A673 (cell line): ENCODE results near the gene PRKAG2. TPM values are rescaled to one million over a fixed set of nuclear protein-coding genes. Genes with fewer than 3 reads are reported as not detected.

Experiments used
- BruUV-seq: library from RNA; stranded (reverse); fragments of 400-500 nt; replicated peaks from 2 replicates; lab custom pipeline; 2021; lab: Mats Ljungman, UMichigan
- CTCF ChIA-PET: fragments of 300-600 bp; sonication (Branson Sonifier 250); formaldehyde crosslinking; loops from one replicate; lab custom pipeline; 2022; ENCODE audit warnings: antibody characterized with exemption; lab: Charles Lee
- POLR2A ChIA-PET: fragments of 300-600 bp; sonication (Branson Sonifier 250); formaldehyde crosslinking; loops from one replicate; lab custom pipeline; 2022; ENCODE audit warnings: antibody characterized with exemption; ENCODE audit not compliant: low non-redundant PET; lab: Charles Lee
- DNase-seq: peaks from one replicate; pipeline ENCODE4 v3.0.0-alpha.2; 2015; ENCODE audit warnings: low spot score
- H3K27ac ChIP-seq: fragments of 200-600 bp; sonication (generic); 2 replicates; pipeline ENCODE4 v1.5.1; 2016; ENCODE audit warnings: mixed run types, low read depth, mild to moderate bottlenecking, mixed read lengths, antibody characterized with exemption, low read length; ENCODE audit not compliant: poor library complexity, severe bottlenecking
- H3K27me3 ChIP-seq: fragments of 200-600 bp; sonication (generic); replicated peaks from 2 replicates; pipeline ENCODE4 v1.6.1; 2017; ENCODE audit warnings: mixed run types, low read depth, mild to moderate bottlenecking, mixed read lengths, antibody characterized with exemption, low read length; ENCODE audit not compliant: insufficient read depth, poor library complexity
- H3K36me3 ChIP-seq: fragments of 200-600 bp; sonication (generic); 2 replicates; pipeline ENCODE4 v1.6.1; 2016; ENCODE audit warnings: mixed run types, mild to moderate bottlenecking, mixed read lengths, antibody characterized with exemption, low read length; ENCODE audit not compliant: insufficient read depth, poor library complexity, severe bottlenecking
- H3K4me1 ChIP-seq: fragments of 200-600 bp; sonication (generic); 2 replicates; pipeline ENCODE4 v1.6.1; 2017; ENCODE audit warnings: mixed run types, mild to moderate bottlenecking, mixed read lengths, antibody characterized with exemption, low read length; ENCODE audit not compliant: insufficient read depth, poor library complexity, severe bottlenecking
- H3K4me3 ChIP-seq: fragments of 200-600 bp; sonication (generic); 2 replicates; pipeline ENCODE4 v1.5.1; 2016; ENCODE audit warnings: low read depth, mixed run types, mild to moderate bottlenecking, mixed read lengths, low read length; ENCODE audit not compliant: poor library complexity, severe bottlenecking
- H3K9me3 ChIP-seq: fragments of 200-600 bp; sonication (generic); 2 replicates; pipeline ENCODE4 v1.6.1; 2016; ENCODE audit warnings: mixed run types, low read depth, mild to moderate bottlenecking, mixed read lengths, antibody characterized with exemption, low read length; ENCODE audit not compliant: poor library complexity, severe bottlenecking
- EZH2 ChIP-seq: fragments of 200-600 bp; sonication (generic); IDR thresholded peaks from 2 replicates; pipeline ENCODE4 v1.6.1; 2017; ENCODE audit warnings: borderline replicate concordance, low read depth, mild to moderate bottlenecking, mixed read lengths, antibody characterized with exemption, low read length; ENCODE audit not compliant: poor library complexity, severe bottlenecking
- intact Hi-C: fragments of 100-400 bp; cut with micrococcal nuclease; formaldehyde crosslinking; loops from one replicate; pipeline ENCODE4 v1.10.0; 2022; ENCODE audit not compliant: unreplicated experiment
- total RNA-seq: library from RNA; stranded (reverse); gene quantifications from 2 replicates; pipeline ENCODE4 v1.2.3, GENCODE V29; 2021
- TF ChIP-seq, protein P1 (sequence below): fragments of 300-800, 200-600 bp; sonication (generic); conservative IDR thresholded peaks from 2 replicates; pipeline ENCODE4 v1.5.1; 2017; ENCODE audit warnings: low read depth, mild to moderate bottlenecking, antibody characterized with exemption, low read length, moderate library complexity, mixed read lengths

PRKAG2 gene
- total RNA-seq, 1 experiment from 2014 or later: 11.6 TPM

DNA sequence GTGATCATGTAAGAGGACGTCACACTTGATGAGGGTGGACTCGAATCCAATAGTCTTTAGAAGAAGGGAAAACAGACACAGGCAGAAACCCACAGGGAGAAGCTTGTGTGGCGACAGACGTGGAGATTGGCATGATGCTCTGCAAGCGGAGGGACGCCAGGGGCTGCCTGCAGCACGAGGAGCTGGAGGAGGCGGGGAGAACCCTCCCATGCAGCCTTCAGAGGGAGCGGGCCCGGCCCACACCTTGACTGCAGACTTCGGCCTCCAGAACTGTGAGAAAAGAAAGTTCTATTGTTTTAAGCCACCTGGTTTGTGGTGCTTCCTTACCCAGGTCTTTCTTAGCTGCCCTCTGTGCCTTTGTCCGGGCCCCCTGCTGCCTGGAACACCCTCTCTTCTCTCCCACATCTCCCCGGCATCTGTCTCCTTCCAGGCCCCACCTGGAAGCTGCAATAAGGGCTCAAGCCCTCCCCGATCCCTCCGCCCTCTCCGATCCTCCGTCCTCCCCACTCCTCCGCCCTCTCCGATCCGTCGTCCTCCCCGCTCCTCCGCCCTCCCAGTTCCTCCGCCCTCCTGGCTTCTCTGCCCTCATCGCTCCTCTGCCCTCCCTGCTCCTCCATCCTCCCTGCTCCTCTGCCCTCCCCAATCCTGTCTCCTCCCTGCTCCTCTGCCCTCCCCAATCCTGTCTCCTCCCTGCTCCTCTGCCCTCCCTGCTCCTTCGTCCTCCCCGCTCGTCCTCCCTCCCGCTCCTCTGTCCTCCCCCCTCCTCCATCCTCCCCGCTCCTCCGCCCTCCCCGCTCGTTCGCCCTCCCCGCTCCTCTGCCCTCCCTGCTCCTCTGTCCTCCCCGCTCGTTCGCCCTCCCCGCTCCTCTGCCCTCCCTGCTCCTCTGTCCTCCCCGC lies 17.4 kb upstream of the PRKAG2 start:
- Histone ChIP-seq H3K27ac (no peak overlapping the region), H3K4me3 (no peak overlapping the region), H3K36me3 (no peaks in the 10 kb centered on the region), H3K4me1 (no peaks in the 10 kb centered on the region), H3K9me3 (no peaks in the 10 kb centered on the region), H3K27me3 (no peaks in the 10 kb centered on the region)
- CTCF ChIA-PET: no interaction called here
- intact Hi-C loops: no loop called here
- BruUV-seq: no TSS peak
- DNase-seq: no peak
- POLR2A ChIA-PET: no interaction called here
- no peak for TF ChIP-seq EZH2
- TF ChIP-seq, protein P1, sequence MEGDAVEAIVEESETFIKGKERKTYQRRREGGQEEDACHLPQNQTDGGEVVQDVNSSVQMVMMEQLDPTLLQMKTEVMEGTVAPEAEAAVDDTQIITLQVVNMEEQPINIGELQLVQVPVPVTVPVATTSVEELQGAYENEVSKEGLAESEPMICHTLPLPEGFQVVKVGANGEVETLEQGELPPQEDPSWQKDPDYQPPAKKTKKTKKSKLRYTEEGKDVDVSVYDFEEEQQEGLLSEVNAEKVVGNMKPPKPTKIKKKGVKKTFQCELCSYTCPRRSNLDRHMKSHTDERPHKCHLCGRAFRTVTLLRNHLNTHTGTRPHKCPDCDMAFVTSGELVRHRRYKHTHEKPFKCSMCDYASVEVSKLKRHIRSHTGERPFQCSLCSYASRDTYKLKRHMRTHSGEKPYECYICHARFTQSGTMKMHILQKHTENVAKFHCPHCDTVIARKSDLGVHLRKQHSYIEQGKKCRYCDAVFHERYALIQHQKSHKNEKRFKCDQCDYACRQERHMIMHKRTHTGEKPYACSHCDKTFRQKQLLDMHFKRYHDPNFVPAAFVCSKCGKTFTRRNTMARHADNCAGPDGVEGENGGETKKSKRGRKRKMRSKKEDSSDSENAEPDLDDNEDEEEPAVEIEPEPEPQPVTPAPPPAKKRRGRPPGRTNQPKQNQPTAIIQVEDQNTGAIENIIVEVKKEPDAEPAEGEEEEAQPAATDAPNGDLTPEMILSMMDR: no peak

- Histone ChIP-seq H3K4me1 (no peaks in the 10 kb centered on the region), H3K27ac (no peak overlapping the region), H3K9me3 (no peaks in the 10 kb centered on the region), H3K36me3 (no peaks in the 10 kb centered on the region), H3K4me3 (no peak overlapping the region), H3K27me3 (no peaks in the 10 kb centered on the region)
- BruUV-seq: no TSS peak
- DNase-seq: no peak
- ChIA-PET CTCF (no interaction called here), POLR2A (no interaction called here)
- intact Hi-C loops: no loop called here
- TF ChIP-seq EZH2: no peak
These were observed 16.5 kb upstream of the PRKAG2 start for GRCh38 chr7:151893405-151893923.

DNA sequence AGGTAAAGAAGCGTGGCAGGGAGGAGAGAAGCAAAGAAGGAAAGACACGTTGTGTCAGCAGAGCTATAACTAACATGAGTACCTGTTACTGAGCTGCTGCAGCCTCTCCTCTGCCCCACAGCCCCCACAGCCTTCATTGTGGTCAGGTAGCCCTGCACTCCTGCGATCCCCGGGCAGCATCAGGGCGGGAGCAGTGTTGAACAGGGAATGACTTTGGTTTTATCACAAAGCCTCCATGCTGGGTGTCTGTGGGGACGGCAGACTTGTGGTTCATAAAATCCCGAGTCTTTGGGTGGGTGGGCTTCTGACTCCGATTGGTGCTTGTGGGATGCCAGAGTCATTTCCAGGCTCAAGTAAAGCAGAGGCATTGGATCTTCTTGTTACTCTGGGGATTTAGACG lies 14.8 kb upstream of the PRKAG2 start:
- Histone ChIP-seq H3K27ac (no peak overlapping the region), H3K27me3 (no peaks in the 10 kb centered on the region), H3K9me3 (no peaks in the 10 kb centered on the region), H3K36me3 (no peaks in the 10 kb centered on the region), H3K4me3 (no peak overlapping the region), H3K4me1 (no peaks in the 10 kb centered on the region)
- CTCF ChIA-PET: no interaction called here
- TF ChIP-seq, protein P1: no peak
- no peak for TF ChIP-seq EZH2
- intact Hi-C loops: no loop called here
- DNase-seq: no peak
- no TSS peak for BruUV-seq
- POLR2A ChIA-PET: no interaction called here
